NB4 (cell line): Measurements from ENCODE around the gene LCN6.

ENCODE experiments used
- CTCF ChIP-seq: IDR thresholded peaks from one replicate; pipeline ENCODE4 v1.5.1; 2012; ENCODE audit warnings: low read depth, low read length
- MYC ChIP-seq: IDR thresholded peaks from 2 replicates; pipeline ENCODE4 v1.6.1; 2011; ENCODE audit warnings: low read depth, low read length
- POLR2A ChIP-seq: IDR thresholded peaks from 2 replicates; pipeline ENCODE4 v1.6.1; 2011; ENCODE audit warnings: mild to moderate bottlenecking; ENCODE audit not compliant: insufficient read length; ENCODE audit errors: extremely low read depth
- TF ChIP-seq, protein P1 (sequence below): IDR thresholded peaks from 2 replicates; pipeline ENCODE4 v1.6.1; 2011; ENCODE audit warnings: low read depth, low read length

DNA sequence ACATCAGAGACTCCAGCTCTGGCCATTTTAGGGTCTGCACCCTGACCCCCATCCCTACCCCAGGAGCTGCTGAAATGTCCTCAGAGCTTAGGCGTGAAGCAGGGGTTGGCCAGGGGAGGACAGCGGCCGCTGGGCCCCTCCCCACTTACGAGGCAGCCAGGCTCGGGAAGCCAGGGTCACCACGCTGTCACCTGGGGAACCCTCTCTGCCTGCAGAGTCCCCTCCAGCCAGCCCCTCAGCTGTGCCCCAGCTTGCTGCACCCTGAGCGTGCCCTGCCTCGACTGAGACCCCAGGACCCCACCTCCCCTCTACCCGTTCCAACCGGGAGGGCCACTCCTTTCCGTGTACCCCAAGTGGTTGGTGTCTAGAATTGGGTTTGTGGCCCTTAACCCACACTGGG, 8.3 kb downstream of the LCN6 start:
- TF ChIP-seq, protein P1, sequence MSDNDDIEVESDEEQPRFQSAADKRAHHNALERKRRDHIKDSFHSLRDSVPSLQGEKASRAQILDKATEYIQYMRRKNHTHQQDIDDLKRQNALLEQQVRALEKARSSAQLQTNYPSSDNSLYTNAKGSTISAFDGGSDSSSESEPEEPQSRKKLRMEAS = no peak
- TF ChIP-seq CTCF = no peak
- TF ChIP-seq POLR2A = no peak
- no peak for TF ChIP-seq MYC
